ENCODE data around the gene HNRNPL.
A peak's percentile ranks its signal among the peaks of the same experiment; 100 is the strongest.
"Not testable (repeated sequence)": the region's sequence is repeated elsewhere in the genome, so short reads cannot be mapped to it uniquely, and the experiment has no call there.

HNRNPL gene

DNA sequence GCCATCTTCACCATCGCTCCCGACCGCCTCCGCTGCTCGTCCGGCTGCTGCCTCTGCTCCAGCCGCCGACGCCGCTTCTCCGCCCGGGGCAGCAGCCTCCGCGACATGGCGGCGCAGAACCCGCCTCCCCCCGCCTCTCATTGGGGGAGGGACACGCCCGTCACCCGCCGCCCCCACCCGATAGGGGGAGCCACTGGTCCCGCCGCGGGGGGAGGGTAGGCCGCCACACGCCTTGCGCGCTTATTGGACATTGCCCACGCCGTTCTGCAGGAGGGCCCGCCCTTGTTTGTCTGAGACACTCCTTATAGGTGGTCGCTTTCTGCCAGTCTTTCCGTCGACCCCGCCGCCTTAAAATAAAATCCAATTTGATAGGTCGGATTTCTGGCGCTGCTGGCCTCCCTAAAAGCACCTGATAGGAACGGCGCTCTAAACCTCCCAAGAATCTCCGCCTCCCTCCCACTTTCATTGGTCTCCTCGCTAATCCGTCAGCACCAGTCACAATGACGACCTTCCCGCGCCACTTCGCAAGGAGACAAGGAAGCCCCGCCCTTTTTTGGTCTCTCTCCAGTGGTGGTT is at the start of gene HNRNPL:
Gene HNRNPL, minus strand, starts transcription at position 127 of the 576 bp plus-strand sequence. Its CDS starts 20 bp downstream, at position 107.
- peak; percentile 99 to 100 for DNase-seq

DNA sequence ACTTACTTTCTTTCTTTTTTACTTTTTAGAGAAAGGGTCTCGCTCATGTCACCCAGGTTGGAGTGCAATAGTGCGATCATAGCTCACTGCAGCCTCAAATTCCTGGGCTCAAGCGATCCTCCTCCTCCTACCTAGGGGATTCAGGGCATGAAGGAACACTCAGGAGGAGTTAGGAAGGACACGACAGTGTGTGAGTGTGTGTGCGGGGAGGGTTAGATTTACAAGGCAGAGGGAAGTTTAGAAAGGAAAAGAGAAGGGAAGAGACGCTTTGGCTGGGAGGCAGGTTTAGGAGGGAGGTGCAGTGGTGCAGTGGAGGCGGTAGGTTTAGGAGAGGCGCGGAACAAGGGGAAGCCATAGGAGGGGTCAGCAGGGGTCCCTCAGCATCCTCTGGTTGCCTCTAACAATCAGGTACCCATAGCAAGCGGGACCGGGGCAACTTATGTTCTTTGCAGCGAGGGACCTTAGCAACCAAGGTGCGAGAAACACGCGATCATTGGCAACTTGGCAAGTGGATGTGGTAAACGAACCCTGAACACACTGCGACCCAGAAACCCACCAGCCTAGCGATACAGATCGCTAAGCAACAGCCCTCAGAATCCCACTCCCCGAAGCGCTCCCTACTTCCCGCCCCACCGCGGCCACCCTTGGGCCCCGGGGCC is 49.1 kb upstream of the HNRNPL start:
- DNase-seq: no peak

DNA sequence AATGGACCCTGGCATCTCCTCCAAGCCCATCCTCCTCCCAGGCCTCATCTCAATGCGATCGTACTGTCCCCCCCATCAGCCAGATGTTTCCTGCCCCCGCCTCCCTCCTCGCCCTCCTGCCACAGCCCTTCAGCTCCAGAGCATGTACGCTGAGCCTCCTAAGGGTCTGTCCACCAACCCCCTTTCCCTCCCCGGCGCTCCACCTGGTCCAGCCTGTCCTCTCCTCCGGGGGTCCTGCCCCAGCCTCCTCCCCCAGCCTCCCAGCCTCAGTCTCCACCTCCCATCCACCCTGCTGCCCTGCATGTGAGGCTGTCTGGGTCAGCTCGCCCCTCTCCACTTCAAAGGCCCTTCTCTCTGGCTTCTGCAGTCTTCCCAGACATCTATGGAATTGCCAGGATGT is 45.2 kb upstream of the HNRNPL start:
- no peak for DNase-seq

DNA sequence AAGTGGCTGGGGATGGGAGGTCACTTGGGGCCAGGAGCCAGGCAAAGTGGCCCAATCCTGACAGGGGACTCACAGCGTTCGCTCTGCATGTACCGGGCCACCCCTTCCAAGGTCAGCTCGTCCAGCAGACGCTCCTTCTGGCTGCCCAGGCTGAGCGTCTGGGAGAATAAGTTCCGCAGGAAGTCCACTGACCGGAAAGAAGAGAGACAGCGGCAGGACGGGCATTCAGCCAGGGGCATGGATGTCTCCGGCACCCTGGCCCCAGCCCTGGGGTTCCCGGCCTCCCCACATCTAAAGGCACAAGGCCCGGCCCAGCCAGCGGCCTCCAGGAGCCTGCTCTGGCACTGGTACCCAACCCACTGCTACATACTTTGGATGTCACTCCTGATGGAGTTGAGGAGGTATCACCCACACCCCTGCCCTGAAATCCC is 43.6 kb upstream of the HNRNPL start:
- no peak for DNase-seq

DNA sequence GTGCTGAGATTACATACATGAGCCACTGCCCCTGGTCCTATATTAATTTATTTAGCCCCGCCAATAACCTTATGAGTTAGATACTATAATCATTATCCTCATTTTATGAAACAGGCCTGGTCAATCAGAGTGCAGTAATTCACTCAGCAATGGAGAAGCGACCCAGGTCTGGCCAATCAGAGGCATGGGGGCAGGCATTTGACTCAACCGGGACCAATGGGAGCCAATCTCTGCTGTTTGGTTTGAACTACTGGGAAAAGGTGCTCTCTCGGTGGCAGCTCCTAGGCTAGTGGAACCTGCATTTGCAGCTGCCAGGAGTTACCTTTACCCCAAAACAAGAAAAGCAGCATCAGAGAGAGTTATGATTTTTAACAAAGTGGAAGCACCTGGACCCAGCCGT is 43.1 kb upstream of the HNRNPL start:
- no peak for DNase-seq

DNA sequence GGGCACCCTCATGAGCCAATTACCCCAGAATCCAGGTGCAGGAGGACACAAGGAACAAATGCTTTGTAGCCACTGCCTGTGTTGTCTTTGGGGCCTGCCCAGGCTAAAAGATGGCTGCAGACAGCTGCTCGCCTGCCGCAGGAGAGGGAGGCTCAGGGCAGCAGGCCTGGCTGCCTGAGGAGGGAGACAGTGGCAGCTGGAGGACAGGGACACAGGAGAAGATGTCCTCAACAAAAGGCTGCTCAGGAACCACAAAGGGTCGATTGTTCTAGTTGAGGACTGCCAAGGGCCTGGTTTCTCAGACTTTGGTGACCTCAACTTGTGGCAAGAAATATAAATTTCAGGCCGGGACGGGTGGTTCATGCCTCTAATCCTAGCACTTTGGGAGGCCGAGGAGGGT is 42.0 kb upstream of the HNRNPL start:
- no peak for DNase-seq

DNA sequence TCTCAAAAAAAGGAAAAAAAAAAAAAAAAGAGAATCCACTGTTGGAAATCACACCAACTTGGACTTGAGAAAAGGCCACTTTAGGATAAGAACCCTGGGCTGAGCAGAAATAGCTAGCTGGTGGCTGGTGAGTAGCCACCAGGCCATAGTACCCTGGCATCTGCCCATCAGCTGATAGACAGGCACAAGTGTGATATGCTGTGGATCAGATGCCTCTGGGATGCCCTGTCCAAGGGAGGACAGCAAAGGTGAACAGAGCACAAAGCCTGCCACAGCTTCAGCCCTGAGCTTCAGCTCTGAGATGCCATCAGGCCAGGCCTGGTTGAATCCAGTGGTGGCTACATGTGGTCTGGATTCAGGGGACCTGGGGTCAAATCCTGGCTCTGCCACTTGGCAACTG is 40.9 kb upstream of the HNRNPL start:
- DNase-seq: no peak

DNA sequence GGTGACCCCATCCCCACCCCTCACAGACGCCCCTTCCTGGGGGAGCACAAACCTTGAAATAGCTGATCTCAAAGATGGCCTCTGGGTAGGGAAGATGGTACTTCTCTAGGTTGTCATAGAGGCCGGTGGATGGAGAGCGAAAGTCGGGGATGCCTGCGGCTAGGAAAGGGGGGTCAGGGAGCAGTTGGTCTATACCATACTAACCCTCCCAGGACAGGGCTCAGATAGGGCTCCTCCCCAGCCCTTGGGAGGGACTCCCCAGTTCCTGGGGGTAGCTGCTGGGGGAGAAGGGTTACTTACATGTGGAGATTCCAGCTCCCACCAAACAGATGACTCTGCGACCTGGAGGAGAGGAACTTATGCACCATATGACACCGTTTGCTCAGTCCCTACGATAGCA is 40.0 kb upstream of the HNRNPL start:
- no peak for DNase-seq

DNA sequence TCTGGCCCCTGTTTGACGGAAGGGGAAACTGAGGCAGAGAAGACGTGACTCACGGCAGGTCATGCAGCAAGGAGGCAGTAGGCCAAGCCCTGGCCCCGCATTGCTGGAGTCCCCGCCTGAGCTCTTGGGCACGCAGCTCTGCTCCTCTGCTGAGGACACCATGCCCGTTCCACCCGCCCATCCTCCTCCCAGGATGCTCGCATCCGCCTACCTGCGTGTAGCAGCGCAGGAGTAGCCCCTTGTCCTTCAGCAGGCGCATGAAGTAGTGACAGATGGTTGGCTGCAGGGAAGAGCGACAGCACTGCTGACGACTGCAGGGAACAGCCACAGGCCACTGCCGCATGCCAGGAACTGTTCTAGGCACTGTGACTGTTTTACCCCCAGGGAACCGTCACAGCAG is 39.1 kb upstream of the HNRNPL start:
- DNase-seq: no peak

DNA sequence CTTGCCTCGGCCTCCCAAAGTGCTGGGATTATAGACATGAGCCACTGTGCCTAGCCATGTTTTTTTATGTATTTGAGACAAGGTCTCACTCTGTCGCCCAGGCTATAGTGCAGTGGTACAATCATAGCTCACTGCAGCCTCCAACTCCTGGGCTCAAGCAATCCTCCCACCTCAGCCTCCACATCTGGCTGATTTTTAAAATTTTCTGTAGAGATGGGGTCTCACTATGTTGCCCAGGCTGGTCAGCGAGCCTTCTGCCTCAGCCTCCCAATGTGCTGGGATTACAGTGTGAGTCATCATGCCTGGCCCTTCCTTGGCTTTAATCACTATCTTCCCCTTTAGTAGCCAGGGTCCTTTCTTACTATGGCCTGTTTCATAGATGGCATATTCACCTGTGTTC is 34.9 kb upstream of the HNRNPL start:
- not testable (repeated sequence) for DNase-seq

DNA sequence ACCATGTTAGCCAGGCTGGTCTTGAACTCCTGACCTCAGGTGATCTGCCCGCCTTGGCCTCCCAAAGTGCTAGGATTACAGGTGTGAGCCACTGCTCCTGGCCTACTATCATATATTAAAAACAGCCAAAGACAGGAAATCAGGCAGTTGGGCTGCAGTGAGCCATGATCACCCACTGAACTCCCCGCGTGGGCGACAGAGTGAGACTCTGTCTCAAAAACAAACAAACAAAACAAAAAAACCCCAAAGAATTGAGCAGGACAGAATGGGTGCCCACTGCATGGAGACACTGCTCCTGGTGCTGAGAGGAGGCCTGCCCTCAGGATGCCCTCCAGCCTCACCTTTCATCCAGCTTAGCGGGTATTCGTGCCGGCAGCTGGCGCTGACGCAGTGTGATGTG is 33.5 kb upstream of the HNRNPL start:
- no peak for DNase-seq

DNA sequence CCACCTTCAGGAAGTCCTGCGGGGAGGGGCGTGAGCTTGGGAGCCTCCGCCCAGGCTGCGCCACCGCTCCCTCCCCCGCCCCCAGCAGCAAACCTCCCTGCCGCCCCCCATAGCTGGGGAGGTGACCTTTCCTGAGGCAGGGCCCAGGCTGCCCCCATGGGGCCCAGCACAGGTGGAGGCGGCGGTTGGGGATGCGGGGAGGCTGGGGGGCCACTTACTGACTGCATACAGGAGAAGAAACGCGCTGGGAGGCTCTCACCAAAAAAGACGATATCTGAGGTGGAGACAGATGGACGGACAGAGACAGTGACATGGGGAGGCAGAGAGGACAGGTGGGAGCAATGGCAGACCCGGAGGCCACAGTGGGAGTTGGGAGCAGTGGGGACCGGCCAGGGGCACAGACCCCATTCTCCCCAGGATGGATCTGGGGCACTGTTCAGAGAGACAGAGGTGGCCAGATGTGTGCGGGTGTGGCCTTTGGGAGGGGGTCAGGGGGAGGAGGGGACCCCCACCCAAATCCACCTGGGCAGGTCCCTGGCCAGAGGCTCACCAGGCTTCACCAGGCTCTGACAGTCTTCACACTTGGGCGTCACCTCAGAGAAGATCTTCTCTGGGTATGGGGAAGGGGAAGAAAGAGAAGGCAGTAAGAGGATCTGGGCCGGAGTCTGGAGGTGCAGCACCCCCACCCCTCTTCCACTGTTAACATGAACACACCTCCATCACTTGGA is 31.3 kb upstream of the HNRNPL start:
- no peak for DNase-seq

DNA sequence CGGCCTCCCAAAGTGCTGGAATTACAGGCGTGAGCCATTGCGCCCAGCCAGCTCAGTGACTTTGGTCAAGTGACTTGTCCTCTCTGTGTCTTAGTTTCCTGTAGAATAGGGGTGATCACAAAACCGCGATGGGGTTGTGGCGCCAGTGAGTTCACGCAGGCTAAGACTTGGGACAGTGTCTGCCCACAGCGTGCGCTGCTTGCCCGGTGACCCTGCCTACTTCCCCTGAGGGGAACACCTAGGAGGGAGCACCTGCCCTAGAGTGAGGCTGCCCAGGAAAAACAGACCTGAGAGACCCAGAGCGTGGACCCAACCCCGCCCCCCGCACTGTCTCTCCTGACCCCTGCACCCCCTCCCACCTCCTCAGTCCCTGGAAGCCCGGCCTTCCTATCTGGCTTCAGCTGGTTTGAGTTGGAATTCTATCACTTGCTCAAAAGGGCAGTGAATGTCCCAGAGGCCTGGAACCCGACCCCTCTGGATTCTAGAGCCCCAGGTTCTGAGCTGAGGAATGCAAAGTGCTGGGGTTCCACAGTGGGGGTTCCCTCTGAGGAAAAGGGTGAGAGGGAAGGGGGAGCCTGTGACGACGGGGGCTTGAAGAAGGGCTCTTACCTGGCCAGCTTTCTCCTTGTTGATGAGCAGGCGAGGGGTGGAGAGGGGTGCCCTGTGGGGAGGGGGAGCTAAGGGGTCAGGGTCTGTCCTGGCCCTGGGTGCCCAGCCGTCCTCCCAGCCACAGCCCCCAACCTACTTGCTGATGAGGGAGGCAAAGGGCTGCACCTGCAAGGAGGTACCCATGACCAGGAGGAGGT is 30.5 kb upstream of the HNRNPL start:
- DNase-seq: no peak

DNA sequence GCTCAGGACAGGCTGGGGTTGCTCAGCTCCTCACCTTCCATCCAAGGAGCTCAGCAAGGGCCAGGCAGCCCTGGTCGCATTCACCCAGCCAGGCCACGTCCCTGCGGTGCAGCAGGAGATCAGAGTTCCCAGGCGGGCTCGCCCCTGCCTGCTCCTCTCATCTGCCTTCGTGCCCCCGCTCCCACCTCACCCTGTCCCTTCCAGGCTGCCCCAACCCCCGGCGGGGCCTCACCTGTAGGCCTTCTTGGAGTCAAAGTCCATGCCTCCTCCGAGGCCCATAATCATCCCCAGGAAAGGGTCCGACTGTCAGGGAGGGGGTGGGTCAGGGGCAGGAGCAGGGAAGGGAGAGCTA is 29.6 kb upstream of the HNRNPL start:
- DNase-seq: no peak

DNA sequence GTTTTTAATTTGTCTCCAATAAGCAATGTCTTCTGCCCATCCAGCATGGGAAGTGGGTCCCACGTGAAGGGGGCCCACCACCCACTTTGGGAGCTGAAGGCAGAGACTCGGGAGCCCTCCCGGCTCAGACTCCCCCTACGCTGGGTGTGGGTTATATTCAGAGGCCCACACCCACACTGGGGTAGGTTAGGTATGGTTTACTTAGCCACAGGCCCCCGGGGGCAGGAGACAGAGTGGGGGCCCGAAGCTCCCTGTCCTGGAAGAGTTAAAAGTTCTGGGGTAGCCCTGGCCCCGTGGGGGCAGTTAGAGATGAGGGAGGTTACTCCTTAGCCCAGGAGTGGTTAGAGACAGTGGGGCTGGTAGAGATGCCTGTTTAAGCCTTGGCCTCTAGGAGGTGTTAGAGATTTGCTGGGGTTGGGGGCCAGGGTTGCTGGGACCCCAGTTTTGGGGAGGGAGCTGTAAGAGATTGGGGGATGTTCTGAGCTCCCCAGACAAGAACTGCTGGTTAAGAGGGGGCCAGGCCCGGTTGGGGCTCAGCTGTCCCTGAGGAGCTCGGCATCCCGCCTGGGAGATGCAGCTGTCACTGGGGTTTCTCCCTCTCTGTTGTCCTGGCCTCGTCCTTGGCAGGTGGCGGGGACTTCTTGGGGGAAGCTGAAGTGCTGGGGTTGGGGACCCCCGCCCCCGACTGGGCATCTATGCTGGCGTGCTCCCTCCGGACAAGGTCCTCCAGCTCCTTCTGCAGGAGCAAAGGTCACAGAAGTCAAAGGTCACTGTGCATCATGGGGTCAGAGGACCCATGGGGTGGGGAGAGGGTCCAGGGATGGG is 29.0 kb upstream of the HNRNPL start:
- no peak for DNase-seq

DNA sequence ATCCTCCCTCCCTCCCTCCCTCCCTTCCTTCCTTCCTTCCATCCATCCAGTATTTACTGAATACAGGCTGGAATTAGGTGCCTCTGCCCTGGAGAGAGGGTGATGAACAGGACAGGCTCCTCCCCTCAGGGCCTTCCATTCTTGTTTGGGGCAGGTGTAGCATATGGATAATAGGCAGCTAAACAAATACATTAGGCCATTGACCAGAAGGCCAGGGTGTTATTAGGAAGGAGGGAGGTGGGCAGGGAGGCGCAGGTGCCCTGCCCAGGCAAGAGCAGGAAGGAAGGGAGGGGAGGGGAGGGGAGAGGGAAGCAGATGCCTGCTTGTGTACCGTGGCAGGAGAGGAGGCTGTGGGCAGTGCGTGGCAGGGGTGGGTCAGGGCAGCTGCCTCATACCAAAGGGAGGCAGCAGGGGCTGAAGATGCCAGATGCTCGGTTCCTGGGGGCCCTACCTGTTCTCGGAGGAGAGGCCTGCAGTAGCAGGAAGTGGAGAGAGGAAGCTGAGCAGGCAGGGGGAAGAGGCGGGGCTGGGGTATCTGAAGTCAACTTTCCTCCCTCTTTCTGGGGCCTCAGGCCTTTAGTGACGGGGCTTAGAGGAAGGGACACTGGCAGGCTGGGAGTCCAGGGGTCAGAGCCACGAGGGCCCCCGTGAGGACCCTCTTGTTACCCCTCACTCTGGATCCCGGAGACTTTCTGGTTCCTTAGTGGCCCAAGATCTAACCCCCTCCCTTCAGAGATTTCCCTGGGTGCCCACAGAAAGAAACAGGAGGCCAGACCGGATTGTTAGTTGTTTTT is 28.2 kb upstream of the HNRNPL start, which contains the start of gene RINL:
Gene RINL, minus strand, starts transcription at position 495 of the 794 bp plus-strand sequence. CDS start 1,533 bp downstream, outside the sequence.
- DNase-seq: peak; percentile 64 to 65

DNA sequence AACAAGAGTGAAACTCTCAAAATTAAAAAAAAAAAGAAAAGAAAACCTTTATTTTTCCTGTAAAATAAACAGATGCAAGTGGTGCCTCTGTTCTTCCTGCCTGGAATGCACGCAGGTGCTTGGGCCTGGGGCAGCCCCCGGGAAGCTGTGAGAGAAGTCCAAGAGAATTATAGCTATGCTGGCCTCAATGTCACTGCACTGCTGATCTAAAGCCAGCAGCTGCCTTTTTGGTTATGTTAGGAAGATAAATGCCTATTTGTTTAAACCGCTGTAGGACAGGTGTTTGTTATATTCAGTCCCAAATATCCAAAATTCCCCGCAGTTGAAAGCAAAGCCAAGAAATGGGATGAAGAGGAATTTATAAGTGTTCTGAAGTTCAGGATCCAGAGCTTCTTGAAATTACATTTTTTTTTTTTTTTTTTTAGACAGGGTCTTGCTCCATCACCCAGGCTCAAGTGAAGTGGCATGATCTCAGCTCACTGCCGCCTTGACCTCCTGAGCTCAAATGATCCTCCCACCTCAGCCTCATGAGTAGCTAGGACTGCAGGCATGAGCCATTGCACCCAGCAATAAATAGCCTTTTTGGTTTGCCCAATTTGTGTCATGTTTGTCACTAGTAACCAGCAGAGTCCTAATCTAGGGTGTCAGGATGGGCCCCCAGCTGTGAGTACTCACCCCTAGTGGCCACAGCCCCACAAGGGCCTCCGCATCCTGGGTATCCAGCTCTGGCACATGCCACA is 26.0 kb upstream of the HNRNPL start:
- DNase-seq: no peak

DNA sequence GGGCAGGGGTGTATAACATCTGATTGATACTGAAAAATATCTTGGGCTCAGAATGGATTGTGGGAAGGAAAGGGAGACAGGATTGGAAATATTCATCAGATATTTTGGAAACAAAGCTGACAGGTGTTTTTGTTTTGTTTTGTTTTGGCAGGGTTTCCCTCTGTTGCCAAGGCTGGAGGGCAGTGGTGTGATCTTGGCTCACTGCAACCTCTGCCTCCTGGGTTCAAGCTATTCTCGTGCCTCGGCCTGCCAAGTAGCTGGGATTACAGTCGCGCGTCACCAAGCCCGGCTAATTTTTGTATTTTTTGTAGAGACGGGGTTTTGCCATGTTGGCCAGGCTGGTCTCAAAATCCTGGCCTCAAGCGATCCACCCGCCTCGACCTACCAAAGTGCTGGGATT is 23.6 kb upstream of the HNRNPL start:
- DNase-seq: not testable (repeated sequence)

DNA sequence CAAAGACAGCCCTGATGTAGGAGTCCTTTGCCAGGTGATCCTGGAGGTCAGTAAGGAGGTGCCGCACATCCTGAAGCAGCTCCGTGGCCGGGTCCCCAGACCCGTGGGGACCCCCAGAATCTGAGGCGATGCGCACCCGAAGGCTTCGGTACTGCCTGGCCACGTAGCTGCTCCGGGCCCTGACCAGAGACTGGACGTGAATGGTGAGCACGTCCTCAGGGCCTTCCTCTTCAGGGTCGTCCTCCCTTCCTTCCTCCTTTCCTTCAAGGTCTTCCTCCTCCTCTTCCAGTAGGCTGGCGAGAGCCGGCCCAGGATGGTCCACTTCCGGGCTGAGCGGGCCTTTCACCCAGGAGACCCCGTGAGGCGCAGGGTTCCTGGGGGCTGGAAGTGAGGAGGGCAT is 20.8 kb upstream of the HNRNPL start:
- DNase-seq: no peak

DNA sequence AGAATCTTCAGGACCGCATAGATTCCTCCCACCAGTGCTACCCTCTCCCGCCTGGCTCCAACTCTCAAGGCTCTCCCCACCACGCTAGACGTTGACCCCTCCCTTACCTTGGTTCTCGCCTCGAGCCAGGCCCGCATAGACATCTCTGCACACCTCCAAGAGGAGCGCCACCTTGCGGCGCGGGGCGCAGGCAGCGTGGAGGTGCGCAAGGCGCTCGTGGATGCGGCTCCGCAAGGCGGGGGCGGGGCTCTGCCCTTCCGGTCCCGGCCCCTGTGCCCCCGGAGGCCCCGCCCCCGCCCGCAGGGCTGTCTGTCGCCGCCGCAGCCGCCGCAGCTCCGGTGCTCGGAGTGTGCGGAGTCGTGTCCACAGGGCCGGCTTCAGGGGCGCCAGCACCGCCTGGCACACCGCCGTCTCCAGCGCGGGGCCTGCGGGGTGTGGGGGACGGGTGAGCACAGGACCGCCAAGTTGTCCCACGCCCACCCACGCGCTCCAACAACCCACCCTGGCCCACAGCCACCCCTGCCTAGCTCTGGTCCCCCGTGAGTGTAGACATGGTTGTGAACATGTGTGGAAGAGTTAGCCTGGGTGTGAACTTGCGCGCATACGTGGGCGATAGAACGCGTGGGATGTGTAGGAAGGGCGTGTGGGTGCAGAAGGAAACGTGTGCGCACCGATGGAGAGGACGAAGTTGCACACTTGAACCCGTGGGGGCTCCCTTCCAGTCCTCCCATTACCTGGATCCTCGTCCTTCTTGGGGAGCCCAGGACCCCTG is 20.2 kb upstream of the HNRNPL start:
- peak; percentile 94 to 95 for DNase-seq

Measured in stimulated activated CD4-positive, alpha-beta T cell treated with anti-CD3 and anti-CD28 coated beads, Interleukin-4, amount 100 ng/mL, for 4 hours (primary cell).